ENCODE data around the gene CRELD2.
A peak's percentile ranks its signal among the peaks of the same experiment; 100 is the strongest.

The CRELD2 gene

DNA sequence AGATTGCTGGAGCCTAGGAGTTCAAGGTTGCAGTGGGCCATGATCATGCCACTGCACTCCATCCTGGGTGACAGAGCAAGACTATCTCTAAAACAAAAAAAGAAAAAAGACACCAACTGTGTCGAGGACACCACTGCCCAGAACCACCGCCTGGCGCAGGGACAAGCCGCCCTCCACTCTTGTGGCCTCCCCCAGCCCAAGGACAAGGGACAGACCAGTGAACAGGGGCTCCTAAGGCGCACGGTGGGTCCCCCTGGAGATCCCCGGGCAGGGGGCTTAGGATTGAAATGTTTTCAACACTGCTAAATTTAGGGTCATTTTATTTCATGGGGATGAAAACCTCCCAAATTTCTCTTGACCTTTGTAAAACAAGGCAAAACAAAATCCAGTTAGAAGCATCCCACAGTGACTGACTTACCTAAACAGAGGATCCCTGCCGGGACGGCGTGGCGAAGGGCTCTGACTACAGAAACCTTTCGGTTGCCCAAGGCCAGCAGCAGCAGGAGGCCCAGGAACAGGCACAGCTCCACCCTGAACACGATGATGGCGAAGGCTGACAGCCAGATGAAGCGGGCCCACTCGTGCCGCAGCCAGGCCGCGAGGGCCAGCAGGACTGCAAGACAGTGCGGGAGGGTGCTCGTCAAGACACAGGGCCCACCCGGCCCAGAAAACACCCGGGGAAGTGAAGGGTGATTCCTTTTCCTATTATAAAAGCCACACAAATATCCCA lies 8.8 kb upstream of the CRELD2 start:
- H3K36me3 ChIP-seq (ENCODE audit: control insufficient read depth in 5 of 5, insufficient read depth in 5 of 5, low read length in 5 of 5), result peaks cover 0 to 79% (median 55%) of the 10 kb centered on the region in 5 donors
- H3K9me3 ChIP-seq (ENCODE audit: control insufficient read depth in 5 of 5, low read length in 5 of 5), result no peaks in the 10 kb centered on the region
- no peak overlapping the region for H3K27ac ChIP-seq (ENCODE audit: low read depth, low read length)
- H3K4me3 ChIP-seq (ENCODE audit: low read depth in 1 of 5, low read length in 5 of 5), result no peak overlapping the region
- peaks cover 0 to 1% (median 0%) of the 10 kb centered on the region in 5 donors for H3K4me1 ChIP-seq (ENCODE audit: control insufficient read depth in 5 of 5, insufficient read depth in 5 of 5, low read length in 5 of 5)
- no peak overlapping the region for H3K9ac ChIP-seq (ENCODE audit: low read length in 5 of 5)
- H3K27me3 ChIP-seq (ENCODE audit: control insufficient read depth in 5 of 5, insufficient read depth in 4 of 5, low read length in 5 of 5), result no peaks in the 10 kb centered on the region

DNA sequence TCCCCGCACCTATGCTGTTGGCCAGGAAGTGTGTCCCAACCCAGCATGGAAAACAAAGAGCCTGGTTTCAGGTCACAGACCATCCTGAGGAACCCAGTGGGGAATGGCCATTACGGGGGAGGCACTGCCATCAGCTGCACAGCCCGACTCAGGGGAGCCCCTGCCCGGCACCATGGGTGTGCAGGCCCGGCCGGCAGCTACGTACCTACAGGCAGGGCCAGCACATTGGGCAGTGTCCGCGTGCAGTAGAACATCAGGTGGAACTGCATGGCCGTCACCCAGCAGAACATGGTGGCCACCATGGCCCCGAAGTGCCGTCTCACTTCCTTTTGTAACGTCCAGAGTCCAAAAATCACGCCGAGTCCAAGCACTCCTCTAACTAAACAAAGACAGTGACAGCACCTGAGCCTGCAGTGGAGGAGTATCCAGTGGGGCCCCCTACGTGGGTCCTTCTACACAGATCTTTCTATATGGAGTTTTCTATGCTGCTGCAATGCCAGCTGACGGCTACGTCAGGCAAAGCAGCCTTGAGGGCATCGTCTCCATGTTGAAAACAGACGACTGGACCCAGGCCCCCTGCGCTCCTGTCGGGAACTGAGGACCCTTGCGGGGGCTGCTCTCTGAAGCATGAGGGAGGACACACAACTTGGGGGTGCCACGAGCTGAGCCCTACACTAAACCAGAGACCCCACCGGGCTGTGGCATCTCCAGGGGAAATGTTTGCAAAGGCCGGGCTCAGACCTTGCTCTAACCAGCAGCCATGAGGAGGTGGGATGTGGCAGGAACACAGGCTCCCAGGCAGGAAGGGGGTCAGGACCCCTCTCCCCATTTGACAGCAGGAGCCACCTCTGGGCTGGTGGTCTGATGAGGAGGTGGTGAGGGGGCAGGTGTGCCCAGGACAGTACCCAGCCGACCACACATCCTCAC lies 7.9 kb upstream of the CRELD2 start:
- Histone ChIP-seq H3K27ac (ENCODE audit: low read depth, low read length) (no peak overlapping the region), H3K4me3 (ENCODE audit: low read depth in 1 of 5, low read length in 5 of 5) (no peak overlapping the region), H3K27me3 (ENCODE audit: control insufficient read depth in 5 of 5, insufficient read depth in 4 of 5, low read length in 5 of 5) (no peaks in the 10 kb centered on the region), H3K9ac (ENCODE audit: low read length in 5 of 5) (no peak overlapping the region), H3K4me1 (ENCODE audit: control insufficient read depth in 5 of 5, insufficient read depth in 5 of 5, low read length in 5 of 5) (no peaks in the 10 kb centered on the region), H3K9me3 (ENCODE audit: control insufficient read depth in 5 of 5, low read length in 5 of 5) (no peaks in the 10 kb centered on the region), H3K36me3 (ENCODE audit: control insufficient read depth in 5 of 5, insufficient read depth in 5 of 5, low read length in 5 of 5) (peaks cover 0 to 72% (median 54%) of the 10 kb centered on the region in 5 donors)

DNA sequence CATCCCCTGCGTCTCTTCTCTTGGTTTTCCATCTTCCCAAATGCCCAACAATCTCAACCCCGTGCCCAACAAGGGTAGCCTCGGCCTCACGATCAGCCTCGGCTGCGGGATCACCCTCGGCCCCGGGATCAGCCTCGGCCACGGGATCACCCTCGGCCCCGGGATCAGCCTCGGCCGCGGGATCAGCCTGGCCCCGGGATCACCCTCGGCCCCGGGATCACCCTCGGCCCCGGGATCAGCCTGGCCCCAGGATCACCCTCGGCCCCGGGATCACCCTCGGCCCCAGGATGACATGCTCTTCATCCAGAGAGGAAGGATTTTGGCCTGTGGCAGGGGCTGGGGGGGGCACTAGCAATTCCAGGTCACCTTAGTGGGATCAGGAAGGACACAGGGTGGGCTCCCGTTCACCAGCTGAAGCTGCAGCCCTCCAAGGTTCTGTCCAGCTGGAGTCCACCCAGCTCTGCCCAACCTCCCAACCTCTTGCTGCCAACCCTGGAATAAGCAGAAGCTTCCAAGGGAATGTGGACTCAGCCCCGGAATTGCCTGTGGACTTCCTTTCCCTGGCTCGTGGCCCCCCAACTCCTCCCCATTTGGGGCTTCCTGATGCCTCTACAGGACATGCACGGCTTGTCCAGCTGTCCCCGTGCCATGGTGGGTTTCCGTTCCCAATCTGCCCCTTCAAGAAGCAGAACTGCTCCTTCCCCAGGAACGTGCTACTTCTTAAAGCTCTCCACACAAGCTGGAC lies 6.4 kb upstream of the CRELD2 start:
- no peaks in the 10 kb centered on the region for H3K27me3 ChIP-seq (ENCODE audit: control insufficient read depth in 5 of 5, insufficient read depth in 4 of 5, low read length in 5 of 5)
- H3K27ac ChIP-seq (ENCODE audit: low read depth, low read length), result no peak overlapping the region
- H3K4me1 ChIP-seq (ENCODE audit: control insufficient read depth in 5 of 5, insufficient read depth in 5 of 5, low read length in 5 of 5), result peaks cover 0 to 4% (median 3%) of the 10 kb centered on the region in 5 donors
- H3K9ac ChIP-seq (ENCODE audit: low read length in 5 of 5), result no peak overlapping the region
- peaks cover 0 to 56% (median 45%) of the 10 kb centered on the region in 5 donors for H3K36me3 ChIP-seq (ENCODE audit: control insufficient read depth in 5 of 5, insufficient read depth in 5 of 5, low read length in 5 of 5)
- H3K9me3 ChIP-seq (ENCODE audit: control insufficient read depth in 5 of 5, low read length in 5 of 5), result no peaks in the 10 kb centered on the region
- H3K4me3 ChIP-seq (ENCODE audit: low read depth in 1 of 5, low read length in 5 of 5), result no peak overlapping the region

DNA sequence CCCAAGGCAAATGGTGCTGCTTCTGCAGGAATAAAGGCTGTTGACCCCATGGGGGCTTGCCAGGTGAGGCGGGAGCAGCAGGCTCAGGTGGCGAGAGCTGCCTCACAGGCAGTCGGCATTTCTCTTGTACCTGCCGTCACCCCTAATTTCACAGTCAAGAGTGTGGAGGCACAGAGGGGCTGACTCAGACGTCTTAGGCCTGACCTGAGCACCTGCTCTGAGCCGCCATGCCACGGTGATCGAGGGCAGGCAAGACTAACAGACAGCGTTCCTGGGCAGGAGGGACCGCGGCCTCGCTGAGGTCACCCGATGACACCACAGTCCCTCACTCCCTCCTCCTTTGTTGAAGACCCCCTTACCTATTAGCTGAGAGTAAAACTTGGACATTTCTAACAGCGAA lies 5.4 kb upstream of the CRELD2 start:
- H3K27me3 ChIP-seq (ENCODE audit: control insufficient read depth in 5 of 5, insufficient read depth in 4 of 5, low read length in 5 of 5), result no peaks in the 10 kb centered on the region
- no peaks in the 10 kb centered on the region for H3K9me3 ChIP-seq (ENCODE audit: control insufficient read depth in 5 of 5, low read length in 5 of 5)
- peaks cover 0 to 12% (median 11%) of the 10 kb centered on the region in 5 donors for H3K4me1 ChIP-seq (ENCODE audit: control insufficient read depth in 5 of 5, insufficient read depth in 5 of 5, low read length in 5 of 5)
- H3K4me3 ChIP-seq (ENCODE audit: low read depth in 1 of 5, low read length in 5 of 5), result no peak overlapping the region
- no peak overlapping the region for H3K27ac ChIP-seq (ENCODE audit: low read depth, low read length)
- H3K9ac ChIP-seq (ENCODE audit: low read length in 5 of 5), result no peak overlapping the region
- peaks cover 0 to 46% (median 35%) of the 10 kb centered on the region in 5 donors for H3K36me3 ChIP-seq (ENCODE audit: control insufficient read depth in 5 of 5, insufficient read depth in 5 of 5, low read length in 5 of 5)

DNA sequence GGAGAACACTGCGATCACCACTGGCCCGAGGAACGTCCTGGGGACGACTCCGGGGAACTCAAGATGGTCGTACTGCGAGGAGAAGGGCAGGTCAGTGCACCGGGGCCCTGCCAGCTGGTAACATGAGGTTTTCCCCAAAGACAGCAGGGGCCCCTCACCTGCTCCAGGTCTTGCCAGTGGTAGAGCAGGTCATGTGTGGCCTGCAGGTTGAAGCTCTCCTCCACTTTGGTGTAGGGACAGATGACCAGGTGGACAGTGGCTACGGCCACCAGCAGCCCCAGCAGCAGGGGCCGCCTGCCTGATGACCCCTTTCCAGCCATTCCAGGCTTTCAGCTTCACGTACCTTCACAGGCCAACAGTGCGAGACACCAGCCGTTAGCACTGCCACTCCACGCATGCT lies 5.0 kb upstream of the CRELD2 start:
- Histone ChIP-seq H3K9me3 (ENCODE audit: control insufficient read depth in 5 of 5, low read length in 5 of 5) (no peaks in the 10 kb centered on the region), H3K27me3 (ENCODE audit: control insufficient read depth in 5 of 5, insufficient read depth in 4 of 5, low read length in 5 of 5) (no peaks in the 10 kb centered on the region), H3K36me3 (ENCODE audit: control insufficient read depth in 5 of 5, insufficient read depth in 5 of 5, low read length in 5 of 5) (peaks cover 0 to 44% (median 34%) of the 10 kb centered on the region in 5 donors), H3K4me3 (ENCODE audit: low read depth in 1 of 5, low read length in 5 of 5) (no peak overlapping the region), H3K9ac (ENCODE audit: low read length in 5 of 5) (no peak overlapping the region), H3K4me1 (ENCODE audit: control insufficient read depth in 5 of 5, insufficient read depth in 5 of 5, low read length in 5 of 5) (peaks cover 0 to 13% (median 11%) of the 10 kb centered on the region in 5 donors), H3K27ac (ENCODE audit: low read depth, low read length) (no peak overlapping the region)

DNA sequence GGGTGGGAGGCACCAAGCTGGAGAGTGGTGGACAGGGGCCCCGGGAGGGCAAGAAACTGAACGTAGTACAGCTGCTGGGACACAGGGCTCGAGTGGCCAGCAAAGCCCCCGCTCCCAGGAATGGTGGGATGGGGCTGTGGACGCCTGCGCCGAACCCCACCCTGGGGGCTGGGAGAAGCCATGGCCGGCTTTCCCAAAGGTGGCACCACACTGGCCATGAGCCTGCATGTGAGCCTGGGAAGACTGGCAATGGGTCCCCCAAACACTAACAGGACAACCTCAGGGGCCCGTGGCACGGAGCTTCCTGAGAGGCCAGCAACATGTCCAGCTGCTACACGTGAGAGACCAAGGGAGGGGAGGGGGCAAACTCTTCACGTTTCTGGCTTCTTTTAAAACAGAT lies 4.2 kb upstream of the CRELD2 start:
- Histone ChIP-seq H3K9me3 (ENCODE audit: control insufficient read depth in 5 of 5, low read length in 5 of 5) (no peaks in the 10 kb centered on the region), H3K9ac (ENCODE audit: low read length in 5 of 5) (no peak overlapping the region), H3K27ac (ENCODE audit: low read depth, low read length) (no peak overlapping the region), H3K4me3 (ENCODE audit: low read depth in 1 of 5, low read length in 5 of 5) (no peak overlapping the region), H3K27me3 (ENCODE audit: control insufficient read depth in 5 of 5, insufficient read depth in 4 of 5, low read length in 5 of 5) (no peaks in the 10 kb centered on the region), H3K36me3 (ENCODE audit: control insufficient read depth in 5 of 5, insufficient read depth in 5 of 5, low read length in 5 of 5) (peaks cover 0 to 36% (median 29%) of the 10 kb centered on the region in 5 donors), H3K4me1 (ENCODE audit: control insufficient read depth in 5 of 5, insufficient read depth in 5 of 5, low read length in 5 of 5) (peaks cover 0 to 19% (median 17%) of the 10 kb centered on the region in 5 donors)

DNA sequence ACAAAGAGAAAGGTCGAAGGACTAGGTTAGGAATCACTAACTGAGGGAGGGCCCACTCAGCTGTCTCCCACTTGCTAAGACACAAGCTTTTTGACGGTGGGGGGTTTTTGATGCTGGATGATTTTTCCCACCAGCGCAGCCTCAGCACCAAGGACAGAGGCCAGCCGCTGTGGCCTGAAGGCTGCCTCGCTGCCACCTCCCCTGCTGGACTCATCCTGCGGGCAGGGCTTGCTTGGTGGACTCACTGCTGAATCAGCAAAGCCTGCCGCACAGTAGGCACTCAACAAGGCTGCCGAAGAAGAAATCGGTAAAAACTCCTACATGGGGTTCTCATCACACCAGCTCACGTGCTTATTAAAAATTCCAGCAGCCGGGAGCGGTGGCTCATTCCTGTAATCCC lies 2.8 kb upstream of the CRELD2 start:
- Histone ChIP-seq H3K9ac (ENCODE audit: low read length in 5 of 5) (no peak overlapping the region), H3K36me3 (ENCODE audit: control insufficient read depth in 5 of 5, insufficient read depth in 5 of 5, low read length in 5 of 5) (peaks cover 0 to 31% (median 25%) of the 10 kb centered on the region in 5 donors), H3K27me3 (ENCODE audit: control insufficient read depth in 5 of 5, insufficient read depth in 4 of 5, low read length in 5 of 5) (no peaks in the 10 kb centered on the region), H3K9me3 (ENCODE audit: control insufficient read depth in 5 of 5, low read length in 5 of 5) (no peaks in the 10 kb centered on the region), H3K27ac (ENCODE audit: low read depth, low read length) (no peak overlapping the region), H3K4me1 (ENCODE audit: control insufficient read depth in 5 of 5, insufficient read depth in 5 of 5, low read length in 5 of 5) (peaks cover 0 to 25% (median 23%) of the 10 kb centered on the region in 5 donors), H3K4me3 (ENCODE audit: low read depth in 1 of 5, low read length in 5 of 5) (no peak overlapping the region)

DNA sequence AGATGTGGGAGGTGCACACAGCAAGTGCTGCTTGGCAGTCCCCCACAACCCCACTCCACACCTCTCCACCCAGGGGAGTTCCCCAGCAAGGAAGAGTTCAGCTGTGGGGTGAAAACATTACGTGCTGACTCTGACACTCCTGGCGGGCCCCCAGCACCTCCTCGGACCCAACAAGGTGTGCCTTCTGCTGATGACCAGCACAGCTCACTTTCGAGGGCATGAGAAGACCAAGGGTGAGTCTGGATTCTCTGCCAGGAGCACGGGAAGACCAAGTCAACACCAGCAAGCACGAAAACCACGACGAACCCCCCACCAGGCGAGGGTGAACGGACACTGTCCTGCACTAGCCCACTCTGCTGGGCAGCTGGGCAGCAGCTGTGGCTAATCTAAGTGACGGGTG lies 1.6 kb upstream of the CRELD2 start:
- Histone ChIP-seq H3K36me3 (ENCODE audit: control insufficient read depth in 5 of 5, insufficient read depth in 5 of 5, low read length in 5 of 5) (peaks cover 0 to 36% (median 29%) of the 10 kb centered on the region in 5 donors), H3K9me3 (ENCODE audit: control insufficient read depth in 5 of 5, low read length in 5 of 5) (no peaks in the 10 kb centered on the region), H3K4me1 (ENCODE audit: control insufficient read depth in 5 of 5, insufficient read depth in 5 of 5, low read length in 5 of 5) (peaks cover 0 to 25% (median 23%) of the 10 kb centered on the region in 5 donors), H3K9ac (ENCODE audit: low read length in 5 of 5) (no peak overlapping the region), H3K27me3 (ENCODE audit: control insufficient read depth in 5 of 5, insufficient read depth in 4 of 5, low read length in 5 of 5) (no peaks in the 10 kb centered on the region), H3K4me3 (ENCODE audit: low read depth in 1 of 5, low read length in 5 of 5) (peak overlapping the region in 1 of 5 donors; percentile 80), H3K27ac (ENCODE audit: low read depth, low read length) (no peak overlapping the region)

DNA sequence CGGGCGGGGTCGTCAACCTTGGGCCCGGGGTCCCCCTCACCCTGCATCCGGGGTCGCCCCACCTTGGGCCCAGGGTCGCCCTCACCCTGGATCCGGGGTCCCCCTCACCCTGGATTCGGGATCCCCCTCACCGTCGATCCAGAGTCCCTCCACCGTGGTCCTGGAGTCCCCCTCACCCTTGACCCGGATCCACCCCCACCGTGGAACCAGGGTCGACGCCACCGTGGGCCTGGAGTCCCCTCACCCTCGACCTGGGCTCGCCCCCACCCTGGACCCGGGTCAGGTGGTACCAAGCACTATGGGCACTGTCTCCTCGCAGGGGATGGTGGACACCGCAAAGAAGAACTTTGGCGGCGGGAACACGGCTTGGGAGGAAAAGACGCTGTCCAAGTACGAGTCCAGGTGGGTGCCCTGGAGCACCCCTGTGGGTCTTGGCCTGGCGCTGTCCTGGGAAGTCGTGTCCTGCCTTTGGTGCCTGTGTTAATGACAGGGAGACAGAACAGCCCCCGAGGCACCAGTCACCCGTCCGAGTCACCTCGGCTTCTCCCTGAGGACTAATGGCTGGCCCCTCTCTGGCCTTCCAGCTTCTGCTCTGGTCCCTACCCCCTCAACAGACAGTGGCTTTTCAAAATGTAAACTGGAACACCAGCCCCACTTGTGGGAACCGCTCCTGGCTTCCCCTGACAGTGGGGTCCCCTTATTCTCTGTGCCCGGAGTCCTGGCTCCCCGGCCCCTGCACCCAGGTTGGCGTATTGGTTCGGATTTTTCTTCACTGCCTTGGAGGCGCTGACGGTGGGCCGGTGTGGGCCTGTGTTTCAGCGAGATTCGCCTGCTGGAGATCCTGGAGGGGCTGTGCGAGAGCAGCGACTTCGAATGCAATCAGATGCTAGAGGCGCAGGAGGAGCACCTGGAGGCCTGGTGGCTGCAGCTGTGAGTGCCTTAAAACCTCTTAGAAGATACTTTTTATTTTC lies 762 bp downstream of the CRELD2 start:
- H3K27ac ChIP-seq (ENCODE audit: low read depth, low read length), result no peak overlapping the region

More for the DNA sequence above, 762 bp downstream of the CRELD2 start:
- Histone ChIP-seq H3K9ac (ENCODE audit: low read length in 5 of 5) (peak overlapping the region; percentile 26 to 77 (median 75)), H3K27me3 (ENCODE audit: control insufficient read depth in 5 of 5, insufficient read depth in 4 of 5, low read length in 5 of 5) (no peaks in the 10 kb centered on the region), H3K9me3 (ENCODE audit: control insufficient read depth in 5 of 5, low read length in 5 of 5) (no peaks in the 10 kb centered on the region), H3K36me3 (ENCODE audit: control insufficient read depth in 5 of 5, insufficient read depth in 5 of 5, low read length in 5 of 5) (peaks cover 0 to 32% (median 15%) of the 10 kb centered on the region in 5 donors), H3K4me1 (ENCODE audit: control insufficient read depth in 5 of 5, insufficient read depth in 5 of 5, low read length in 5 of 5) (peaks cover 0 to 25% (median 23%) of the 10 kb centered on the region in 5 donors), H3K4me3 (ENCODE audit: low read depth in 1 of 5, low read length in 5 of 5) (peak overlapping the region; percentile 44 to 80 (median 71))

Measured in subcutaneous abdominal adipose tissue (tissue), 5 donors.